Ascending aorta (tissue), 2 donors: ENCODE results near the gene ADA. TPM values are rescaled to one million over a fixed set of nuclear protein-coding genes. Genes with fewer than 3 reads are reported as not detected.

ENCODE experiments used
- DNase-seq, 2 donors: peaks; one replicate each; pipeline ENCODE4 v3.0.0-alpha.2; 2019; ENCODE audit warnings: low spot score in 2 of 2
- H3K27ac ChIP-seq, 2 donors: fragments of 200-600 bp; sonication (generic); one replicate each; pipeline ENCODE4 v1.5.1; 2016 to 2017; ENCODE audit warnings: mild to moderate bottlenecking in 1 of 2
- H3K27me3 ChIP-seq: fragments of 200-600 bp; sonication (generic); one replicate; pipeline ENCODE4 v1.5.1; 2017
- H3K36me3 ChIP-seq, 2 donors: fragments of 200-600 bp; sonication (generic); one replicate each; pipeline ENCODE4 v1.5.1; 2016
- H3K4me1 ChIP-seq, 2 donors: fragments of 200-600 bp; sonication (generic); one replicate each; pipeline ENCODE4 v1.5.1; 2016 to 2017; ENCODE audit warnings: mild to moderate bottlenecking in 1 of 2
- H3K4me3 ChIP-seq, 2 donors: fragments of 200-600 bp; sonication (generic); one replicate each; pipeline ENCODE4 v1.5.1; 2016 to 2017; ENCODE audit warnings: mild to moderate bottlenecking in 1 of 2
- H3K9me3 ChIP-seq, 2 donors: fragments of 200-600 bp; sonication (generic); one replicate each; pipeline ENCODE4 v1.5.1; 2016
- CTCF ChIP-seq, 3 experiments: fragments of 200-600 bp in 2 of 3; fragments of 450-650 bp in 1 of 3; sonication (generic) in 2 of 3; IDR thresholded peaks; one replicate each; pipeline ENCODE4 v1.5.1; 2016 to 2019; ENCODE audit warnings: antibody characterized with exemption in 3 of 3, mild to moderate bottlenecking in 1 of 3, moderate library complexity in 1 of 3
- intact Hi-C: fragments of 100-400 bp; cut with DNase I; formaldehyde crosslinking; loops from one replicate; pipeline ENCODE4 v1.15.1; 2023
- total RNA-seq: library from RNA; depleted of rRNA; stranded (reverse); fragments of >200 nt; gene quantifications from one replicate; pipeline ENCODE4 v1.1.0, GENCODE V29; 2016

Gene ADA
- total RNA-seq, 1 donor from 2014 or later, result 0.75 TPM

- Histone ChIP-seq H3K4me3 (no peak overlapping the region), H3K27ac (peak overlapping the region; percentile 69 to 78), H3K4me1 (peaks cover 22 to 32% of the 10 kb centered on the region in 2 donors), H3K9me3 (no peaks in the 10 kb centered on the region), H3K27me3 (no peaks in the 10 kb centered on the region), H3K36me3 (peaks cover 27 to 42% of the 10 kb centered on the region in 2 donors)
- DNase-seq, result no peak
- no peak for TF ChIP-seq CTCF (IDR thresholded peaks at IDR 0.05)
- intact Hi-C loops, result loop anchor here (10.0 kb wide), 2 partner anchors 250 to 300 kb away; partner anchors contain the start of gene FITM2
These were observed 36.2 kb downstream of the ADA start for GRCh38 chr20:44615169-44615791.

- intact Hi-C loops, result loop anchor here (10.0 kb wide), 2 partner anchors 250 to 300 kb away; partner anchors contain the start of gene FITM2
- Histone ChIP-seq H3K4me1 (peaks cover 22 to 35% of the 10 kb centered on the region in 2 donors), H3K4me3 (no peak overlapping the region), H3K36me3 (peaks cover 21 to 34% of the 10 kb centered on the region in 2 donors), H3K27me3 (no peaks in the 10 kb centered on the region), H3K9me3 (no peaks in the 10 kb centered on the region), H3K27ac (peak overlapping the region; percentile 69 to 78)
- peak in 1 of 3 experiments; percentile 10 for TF ChIP-seq CTCF (IDR thresholded peaks at IDR 0.05)
- DNase-seq, result no peak
These were observed 37.0 kb downstream of the ADA start for GRCh38 chr20:44614525-44614924.

- Histone ChIP-seq H3K27me3 (no peaks in the 10 kb centered on the region), H3K36me3 (peaks cover 13 to 25% of the 10 kb centered on the region in 2 donors), H3K9me3 (no peaks in the 10 kb centered on the region), H3K27ac (peak overlapping the region; percentile 36 to 78), H3K4me3 (no peak overlapping the region), H3K4me1 (peaks cover 22 to 41% of the 10 kb centered on the region in 2 donors)
- intact Hi-C loops, result loop anchor here (10.0 kb wide), 2 partner anchors 251 to 299 kb away; partner anchors contain the start of gene FITM2
- DNase-seq, result no peak
- TF ChIP-seq CTCF (IDR thresholded peaks at IDR 0.05), result no peak
These were observed 37.9 kb downstream of the ADA start for GRCh38 chr20:44613575-44613974.

- intact Hi-C loops, result loop anchor here (1.0 to 10.0 kb wide), 6 partner anchors 79 to 296 kb away; partner anchors contain the start of genes FITM2 and TTPAL
- peaks cover 12 to 26% of the 10 kb centered on the region in 2 donors for H3K4me1 ChIP-seq
- no peak overlapping the region for H3K4me3 ChIP-seq
- H3K36me3 ChIP-seq, result no peaks in the 10 kb centered on the region
- TF ChIP-seq CTCF (IDR thresholded peaks at IDR 0.05), result no peak
- no peaks in the 10 kb centered on the region for H3K27me3 ChIP-seq
- H3K27ac ChIP-seq, result peak overlapping the region in 1 of 2 donors; percentile 88
- no peak for DNase-seq
- no peaks in the 10 kb centered on the region for H3K9me3 ChIP-seq
These were observed 41.1 kb downstream of the ADA start for GRCh38 chr20:44610313-44610962.

- Histone ChIP-seq H3K4me1 (peaks cover 5 to 20% of the 10 kb centered on the region in 2 donors), H3K36me3 (no peaks in the 10 kb centered on the region), H3K4me3 (peak overlapping the region; percentile 15 to 51), H3K27ac (peak overlapping the region; percentile 83 to 88), H3K27me3 (no peaks in the 10 kb centered on the region), H3K9me3 (no peaks in the 10 kb centered on the region)
- DNase-seq, result peak in 1 of 2 donors; percentile 95
- peak; percentile 98 for TF ChIP-seq CTCF (IDR thresholded peaks at IDR 0.05)
- intact Hi-C loops, result loop anchor here (1.0 to 10.0 kb wide), 6 partner anchors 78 to 295 kb away; partner anchors contain the start of genes FITM2 and TTPAL
These were observed 41.8 kb downstream of the ADA start for GRCh38 chr20:44609516-44610312.
